CD4-positive, CD25-positive, alpha-beta regulatory T cell (primary cell): Measurements from ENCODE around the gene PDE2A. TPM values are rescaled to one million over a fixed set of nuclear protein-coding genes. Genes with fewer than 3 reads are reported as not detected.
A peak's percentile ranks its signal among the peaks of the same experiment; 100 is the strongest.

Source experiments
- ATAC-seq, 2 donors: fragments of 150-1000 bp; cut with Tn5 transposase; one replicate each; pipeline ENCODE4 v1.10.0; 2021; ENCODE audit warnings: low read depth in 2 of 2, moderate number of reproducible peaks in 2 of 2, moderate library complexity in 1 of 2
- DNase-seq, 3 donors: peaks; one replicate each; pipeline versions ENCODE4 v3.0.0 to v3.0.0-alpha.2; 2012 to 2022; ENCODE audit warnings: mixed read lengths in 1 of 3
- H3K27ac ChIP-seq: one replicate; pipeline ENCODE4 v1.7.0; 2013; ENCODE audit warnings: mild to moderate bottlenecking, low read length; ENCODE audit not compliant: insufficient read depth, poor library complexity, severe bottlenecking
- H3K27me3 ChIP-seq: one replicate; pipeline ENCODE4 v1.7.0; 2013; ENCODE audit warnings: low read length; ENCODE audit not compliant: control insufficient read depth, insufficient read depth
- H3K36me3 ChIP-seq: one replicate; pipeline ENCODE4 v1.7.0; 2013; ENCODE audit warnings: mild to moderate bottlenecking, low read length, moderate library complexity; ENCODE audit not compliant: control insufficient read depth, insufficient read depth
- H3K4me1 ChIP-seq: 2 replicates; pipeline ENCODE4 v1.7.0; 2013; ENCODE audit warnings: mild to moderate bottlenecking, low read length; ENCODE audit not compliant: insufficient read depth, control insufficient read depth, poor library complexity, severe bottlenecking
- H3K4me3 ChIP-seq: one replicate; pipeline ENCODE4 v1.7.0; 2013; ENCODE audit warnings: low read depth, mild to moderate bottlenecking, low read length, moderate library complexity
- H3K9me3 ChIP-seq, 2 experiments: 1 replicate in 1 of 2; 2 replicates in 1 of 2; pipeline ENCODE4 v1.7.0; 2013; ENCODE audit warnings: low read length in 2 of 2, mild to moderate bottlenecking in 1 of 2, moderate library complexity in 1 of 2; ENCODE audit not compliant: control insufficient read depth in 2 of 2
- H3K27ac Mint-ChIP-seq, 3 donors: one replicate each; pipeline ENCODE4 v1.8.0; 2020 to 2022; ENCODE audit warnings: mild to moderate bottlenecking in 3 of 3, mixed read lengths in 3 of 3, moderate library complexity in 2 of 3
- H3K27me3 Mint-ChIP-seq: one replicate; pipeline ENCODE4 v1.8.0; 2022; ENCODE audit warnings: mild to moderate bottlenecking, mixed read lengths
- H3K36me3 Mint-ChIP-seq: one replicate; pipeline ENCODE4 v1.8.0; 2020; ENCODE audit warnings: mixed read lengths
- H3K4me1 Mint-ChIP-seq, 4 donors: one replicate each; pipeline ENCODE4 v1.8.0; 2020 to 2022; ENCODE audit warnings: mixed read lengths in 4 of 4, mild to moderate bottlenecking in 1 of 4
- H3K4me3 Mint-ChIP-seq, 4 donors: one replicate each; pipeline ENCODE4 v1.8.0; 2020 to 2022; ENCODE audit warnings: mild to moderate bottlenecking in 4 of 4, mixed read lengths in 4 of 4, moderate library complexity in 3 of 4
- H3K9me3 Mint-ChIP-seq, 7 donors: one replicate each; pipeline ENCODE4 v1.8.0; 2020 to 2022; ENCODE audit warnings: mixed read lengths in 7 of 7, mild to moderate bottlenecking in 3 of 7, moderate library complexity in 2 of 7
- polyA plus RNA-seq, 4 donors: library from polyadenylated mRNA; unstranded; fragments of 300-500 nt; fragmentation: Illumina TruSeq; gene quantifications; one replicate each; pipeline ENCODE4 v1.2.3, GENCODE V29; 2021
- total RNA-seq: library from RNA; stranded (reverse); gene quantifications from one replicate; pipeline ENCODE4 v1.2.3, GENCODE V29; 2022

PDE2A gene
- total and polyA plus RNA-seq, 5 donors from 2014 or later: 6.7 TPM; not detected in 4

DNA sequence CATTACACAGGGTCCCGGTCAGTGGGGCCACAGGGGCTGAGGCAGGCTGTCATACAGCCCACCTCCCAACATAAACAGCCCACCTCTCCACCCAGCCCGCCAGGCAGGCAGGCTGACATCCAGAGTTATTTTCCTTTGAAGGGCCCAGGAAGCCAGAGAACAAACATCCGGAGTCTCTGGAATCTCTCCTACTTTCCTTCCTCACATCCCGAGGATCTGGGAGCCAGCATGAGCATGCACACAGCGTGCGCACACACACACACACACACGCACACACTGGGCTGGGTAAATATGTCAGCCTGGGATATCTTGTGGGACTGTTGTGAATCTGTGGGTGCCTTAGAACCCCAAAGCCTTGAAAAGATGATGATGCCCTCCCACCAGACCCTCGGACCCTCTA lies 55.4 kb downstream of the PDE2A start:
- Mint-ChIP-seq H3K4me3 (no peak overlapping the region), H3K27ac (peak overlapping the region in 2 of 3 donors; percentile 40 to 61), H3K27me3 (peaks cover 7% of the 10 kb centered on the region), H3K4me1 (peaks cover 12 to 34% (median 21%) of the 10 kb centered on the region in 4 donors), H3K9me3 (peaks cover 0 to 2% (median 0%) of the 10 kb centered on the region in 7 donors), H3K36me3 (no peaks in the 10 kb centered on the region)
- H3K4me3 ChIP-seq: no peak overlapping the region
- peaks cover 20% of the 10 kb centered on the region for H3K4me1 ChIP-seq
- no peaks in the 10 kb centered on the region for H3K27me3 ChIP-seq
- H3K9me3 ChIP-seq: no peaks in the 10 kb centered on the region
- H3K27ac ChIP-seq: no peak overlapping the region
- no peaks in the 10 kb centered on the region for H3K36me3 ChIP-seq
- ATAC-seq (no peak), DNase-seq (no peak)

- H3K36me3 Mint-ChIP-seq: no peaks in the 10 kb centered on the region
- peaks cover 13% of the 10 kb centered on the region for H3K27me3 Mint-ChIP-seq
- H3K9me3 ChIP-seq: no peaks in the 10 kb centered on the region
- H3K36me3 ChIP-seq: no peaks in the 10 kb centered on the region
- H3K4me1 ChIP-seq: peaks cover 20% of the 10 kb centered on the region
- ATAC-seq: no peak
- DNase-seq: no peak
- no peak overlapping the region for H3K27ac Mint-ChIP-seq
- no peak overlapping the region for H3K27ac ChIP-seq
- H3K4me3 Mint-ChIP-seq: no peak overlapping the region
- H3K4me3 ChIP-seq: no peak overlapping the region
- H3K27me3 ChIP-seq: no peaks in the 10 kb centered on the region
- peaks cover 0 to 2% (median 0%) of the 10 kb centered on the region in 7 donors for H3K9me3 Mint-ChIP-seq
- peaks cover 9 to 30% (median 19%) of the 10 kb centered on the region in 4 donors for H3K4me1 Mint-ChIP-seq
These were observed 57.0 kb downstream of the PDE2A start for GRCh38 chr11:72617080-72617762.

- Mint-ChIP-seq H3K27me3 (peaks cover 13% of the 10 kb centered on the region), H3K4me3 (no peak overlapping the region), H3K4me1 (peaks cover 8 to 25% (median 14%) of the 10 kb centered on the region in 4 donors), H3K36me3 (no peaks in the 10 kb centered on the region), H3K9me3 (peaks cover 0 to 2% (median 0%) of the 10 kb centered on the region in 7 donors), H3K27ac (no peak overlapping the region)
- Histone ChIP-seq H3K4me1 (peaks cover 17% of the 10 kb centered on the region), H3K9me3 (no peaks in the 10 kb centered on the region), H3K27ac (no peak overlapping the region), H3K4me3 (no peak overlapping the region), H3K36me3 (no peaks in the 10 kb centered on the region), H3K27me3 (no peaks in the 10 kb centered on the region)
- DNase-seq (no peak), ATAC-seq (no peak)
These were observed 57.6 kb downstream of the PDE2A start for GRCh38 chr11:72616655-72617054.

- H3K9me3 Mint-ChIP-seq: peaks cover 0 to 2% (median 0%) of the 10 kb centered on the region in 7 donors
- ATAC-seq (no peak), DNase-seq (no peak)
- no peaks in the 10 kb centered on the region for H3K9me3 ChIP-seq
- H3K27me3 ChIP-seq: no peaks in the 10 kb centered on the region
- H3K4me3 ChIP-seq: no peak overlapping the region
- peak overlapping the region in 1 of 4 donors; percentile 65 for H3K4me3 Mint-ChIP-seq
- H3K4me1 ChIP-seq: peaks cover 5% of the 10 kb centered on the region
- H3K27me3 Mint-ChIP-seq: peaks cover 19% of the 10 kb centered on the region
- H3K36me3 Mint-ChIP-seq: no peaks in the 10 kb centered on the region
- no peaks in the 10 kb centered on the region for H3K36me3 ChIP-seq
- no peak overlapping the region for H3K27ac Mint-ChIP-seq
- H3K27ac ChIP-seq: no peak overlapping the region
- H3K4me1 Mint-ChIP-seq: peaks cover 0 to 12% (median 5%) of the 10 kb centered on the region in 4 donors
These were observed 58.9 kb downstream of the PDE2A start for GRCh38 chr11:72615329-72615728.

- H3K4me1 Mint-ChIP-seq: peaks cover 0 to 6% (median 4%) of the 10 kb centered on the region in 4 donors
- Histone ChIP-seq H3K9me3 (no peaks in the 10 kb centered on the region), H3K27me3 (no peaks in the 10 kb centered on the region), H3K4me1 (no peaks in the 10 kb centered on the region), H3K27ac (no peak overlapping the region), H3K36me3 (no peaks in the 10 kb centered on the region), H3K4me3 (no peak overlapping the region)
- H3K36me3 Mint-ChIP-seq: no peaks in the 10 kb centered on the region
- H3K27me3 Mint-ChIP-seq: peaks cover 20% of the 10 kb centered on the region
- no peak for DNase-seq
- H3K9me3 Mint-ChIP-seq: peaks cover 0 to 2% (median 0%) of the 10 kb centered on the region in 7 donors
- no peak overlapping the region for H3K4me3 Mint-ChIP-seq
- no peak overlapping the region for H3K27ac Mint-ChIP-seq
- ATAC-seq: no peak
These were observed 59.8 kb downstream of the PDE2A start for GRCh38 chr11:72614381-72614780.

DNA sequence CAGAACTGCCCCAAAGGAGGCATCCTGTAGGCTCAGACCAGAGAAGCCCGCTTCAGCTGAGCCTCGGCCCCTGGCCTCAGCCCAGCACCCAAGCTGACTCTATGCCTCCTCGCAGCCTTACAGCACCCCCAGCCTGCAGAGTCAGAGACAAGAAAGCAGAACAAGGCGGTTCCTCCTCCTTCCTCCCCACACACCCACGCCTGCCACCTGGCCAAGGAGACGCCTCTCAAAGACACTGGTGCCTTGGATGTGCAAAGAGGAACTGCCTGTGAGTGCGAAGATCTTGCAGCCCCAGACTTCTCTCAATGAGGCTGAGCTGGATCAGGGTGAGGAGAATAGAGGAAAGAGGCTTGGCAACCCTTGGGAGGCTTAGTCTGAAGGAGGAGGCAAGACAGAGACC lies 60.2 kb downstream of the PDE2A start:
- H3K36me3 Mint-ChIP-seq: no peaks in the 10 kb centered on the region
- ATAC-seq: peak; percentile 48 to 58

DNA sequence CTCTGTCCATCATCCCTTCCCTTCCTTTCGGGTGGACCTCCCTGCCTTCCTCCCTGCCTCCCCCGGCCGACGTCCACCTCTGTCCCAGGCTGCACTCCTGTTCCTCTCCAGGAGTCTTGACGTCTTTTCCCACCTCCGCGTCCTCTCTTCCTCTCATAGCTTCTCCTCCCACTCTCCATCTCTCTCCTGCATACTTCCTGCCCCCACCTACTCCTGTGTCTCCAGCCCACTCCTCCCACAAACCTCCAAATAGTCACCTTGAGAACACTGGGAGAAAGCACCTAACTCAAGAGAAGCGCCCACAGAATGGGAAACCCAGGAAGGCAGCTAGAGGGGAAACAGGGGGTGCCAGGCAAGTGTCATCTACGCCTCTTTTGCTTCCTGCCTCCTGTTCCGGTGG lies 60.8 kb downstream of the PDE2A start:
- no peak overlapping the region for H3K27ac Mint-ChIP-seq
- no peaks in the 10 kb centered on the region for H3K9me3 ChIP-seq
- no peaks in the 10 kb centered on the region for H3K36me3 ChIP-seq
- peaks cover 20% of the 10 kb centered on the region for H3K27me3 Mint-ChIP-seq
- no peak overlapping the region for H3K4me3 ChIP-seq
- no peaks in the 10 kb centered on the region for H3K4me1 ChIP-seq
- no peak overlapping the region for H3K27ac ChIP-seq
- H3K36me3 Mint-ChIP-seq: no peaks in the 10 kb centered on the region
- no peak overlapping the region for H3K4me3 Mint-ChIP-seq
- no peak for DNase-seq
- no peaks in the 10 kb centered on the region for H3K27me3 ChIP-seq
- peaks cover 0 to 6% (median 4%) of the 10 kb centered on the region in 4 donors for H3K4me1 Mint-ChIP-seq
- ATAC-seq: no peak
- H3K9me3 Mint-ChIP-seq: peaks cover 0 to 1% (median 0%) of the 10 kb centered on the region in 7 donors

More for the DNA sequence above, 60.2 kb downstream of the PDE2A start:
- H3K36me3 ChIP-seq: no peaks in the 10 kb centered on the region
- H3K27ac Mint-ChIP-seq: no peak overlapping the region
- no peak overlapping the region for H3K4me3 ChIP-seq
- no peaks in the 10 kb centered on the region for H3K27me3 ChIP-seq
- peaks cover 0 to 6% (median 4%) of the 10 kb centered on the region in 4 donors for H3K4me1 Mint-ChIP-seq
- peaks cover 0 to 1% (median 0%) of the 10 kb centered on the region in 7 donors for H3K9me3 Mint-ChIP-seq
- H3K27ac ChIP-seq: no peak overlapping the region
- H3K27me3 Mint-ChIP-seq: peaks cover 20% of the 10 kb centered on the region
- peak in 1 of 3 donors; percentile 50 for DNase-seq
- no peaks in the 10 kb centered on the region for H3K9me3 ChIP-seq
- H3K4me1 ChIP-seq: no peaks in the 10 kb centered on the region
- no peak overlapping the region for H3K4me3 Mint-ChIP-seq

GRCh38 chr11:72609476-72609875 lies 64.7 kb downstream of the PDE2A start:
- Histone ChIP-seq H3K27ac (no peak overlapping the region), H3K4me1 (no peaks in the 10 kb centered on the region), H3K9me3 (no peaks in the 10 kb centered on the region), H3K4me3 (no peak overlapping the region), H3K27me3 (no peaks in the 10 kb centered on the region), H3K36me3 (no peaks in the 10 kb centered on the region)
- Mint-ChIP-seq H3K36me3 (no peaks in the 10 kb centered on the region), H3K4me1 (peaks cover 0 to 6% (median 4%) of the 10 kb centered on the region in 4 donors), H3K27me3 (peaks cover 21% of the 10 kb centered on the region), H3K4me3 (no peak overlapping the region), H3K27ac (no peak overlapping the region), H3K9me3 (peaks cover 0 to 1% (median 0%) of the 10 kb centered on the region in 7 donors)
- no peak for ATAC-seq
- DNase-seq: no peak
